ENCODE data around the gene DSP.
A peak's percentile ranks its signal among the peaks of the same experiment; 100 is the strongest.

Gene DSP, protein sequence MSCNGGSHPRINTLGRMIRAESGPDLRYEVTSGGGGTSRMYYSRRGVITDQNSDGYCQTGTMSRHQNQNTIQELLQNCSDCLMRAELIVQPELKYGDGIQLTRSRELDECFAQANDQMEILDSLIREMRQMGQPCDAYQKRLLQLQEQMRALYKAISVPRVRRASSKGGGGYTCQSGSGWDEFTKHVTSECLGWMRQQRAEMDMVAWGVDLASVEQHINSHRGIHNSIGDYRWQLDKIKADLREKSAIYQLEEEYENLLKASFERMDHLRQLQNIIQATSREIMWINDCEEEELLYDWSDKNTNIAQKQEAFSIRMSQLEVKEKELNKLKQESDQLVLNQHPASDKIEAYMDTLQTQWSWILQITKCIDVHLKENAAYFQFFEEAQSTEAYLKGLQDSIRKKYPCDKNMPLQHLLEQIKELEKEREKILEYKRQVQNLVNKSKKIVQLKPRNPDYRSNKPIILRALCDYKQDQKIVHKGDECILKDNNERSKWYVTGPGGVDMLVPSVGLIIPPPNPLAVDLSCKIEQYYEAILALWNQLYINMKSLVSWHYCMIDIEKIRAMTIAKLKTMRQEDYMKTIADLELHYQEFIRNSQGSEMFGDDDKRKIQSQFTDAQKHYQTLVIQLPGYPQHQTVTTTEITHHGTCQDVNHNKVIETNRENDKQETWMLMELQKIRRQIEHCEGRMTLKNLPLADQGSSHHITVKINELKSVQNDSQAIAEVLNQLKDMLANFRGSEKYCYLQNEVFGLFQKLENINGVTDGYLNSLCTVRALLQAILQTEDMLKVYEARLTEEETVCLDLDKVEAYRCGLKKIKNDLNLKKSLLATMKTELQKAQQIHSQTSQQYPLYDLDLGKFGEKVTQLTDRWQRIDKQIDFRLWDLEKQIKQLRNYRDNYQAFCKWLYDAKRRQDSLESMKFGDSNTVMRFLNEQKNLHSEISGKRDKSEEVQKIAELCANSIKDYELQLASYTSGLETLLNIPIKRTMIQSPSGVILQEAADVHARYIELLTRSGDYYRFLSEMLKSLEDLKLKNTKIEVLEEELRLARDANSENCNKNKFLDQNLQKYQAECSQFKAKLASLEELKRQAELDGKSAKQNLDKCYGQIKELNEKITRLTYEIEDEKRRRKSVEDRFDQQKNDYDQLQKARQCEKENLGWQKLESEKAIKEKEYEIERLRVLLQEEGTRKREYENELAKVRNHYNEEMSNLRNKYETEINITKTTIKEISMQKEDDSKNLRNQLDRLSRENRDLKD (N-terminal part only)

DNA sequence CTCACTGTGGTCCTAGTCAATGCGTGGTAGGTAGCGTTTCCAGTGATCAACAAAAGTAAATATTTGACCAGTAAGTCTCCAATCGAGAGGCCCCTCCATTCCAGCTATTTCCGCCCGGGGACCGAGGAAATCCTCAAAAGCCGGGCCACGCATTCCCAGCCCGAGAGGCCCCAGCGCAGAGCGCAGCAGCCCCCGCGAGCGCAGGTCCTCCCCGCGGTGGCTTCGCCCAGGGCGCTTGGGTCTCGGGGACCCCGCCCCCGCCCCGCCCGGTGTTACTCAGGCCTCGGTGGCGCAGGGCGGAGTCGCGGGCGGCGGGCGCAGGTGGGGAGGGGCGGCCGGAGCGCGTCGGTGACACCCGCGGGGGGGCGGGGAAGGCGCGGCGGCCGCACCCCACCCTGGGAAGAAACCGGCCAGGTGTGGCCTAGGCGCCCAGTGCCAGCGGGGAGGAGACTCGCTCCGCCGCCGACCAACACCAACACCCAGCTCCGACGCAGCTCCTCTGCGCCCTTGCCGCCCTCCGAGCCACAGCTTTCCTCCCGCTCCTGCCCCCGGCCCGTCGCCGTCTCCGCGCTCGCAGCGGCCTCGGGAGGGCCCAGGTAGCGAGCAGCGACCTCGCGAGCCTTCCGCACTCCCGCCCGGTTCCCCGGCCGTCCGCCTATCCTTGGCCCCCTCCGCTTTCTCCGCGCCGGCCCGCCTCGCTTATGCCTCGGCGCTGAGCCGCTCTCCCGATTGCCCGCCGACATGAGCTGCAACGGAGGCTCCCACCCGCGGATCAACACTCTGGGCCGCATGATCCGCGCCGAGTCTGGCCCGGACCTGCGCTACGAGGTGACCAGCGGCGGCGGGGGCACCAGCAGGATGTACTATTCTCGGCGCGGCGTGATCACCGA is at the start of gene DSP:
Gene DSP (plus strand): TSS at position 497 of the 890 bp plus-strand sequence. CDS start 245 bp downstream, at position 742.
- TF ChIP-seq, protein P1, sequence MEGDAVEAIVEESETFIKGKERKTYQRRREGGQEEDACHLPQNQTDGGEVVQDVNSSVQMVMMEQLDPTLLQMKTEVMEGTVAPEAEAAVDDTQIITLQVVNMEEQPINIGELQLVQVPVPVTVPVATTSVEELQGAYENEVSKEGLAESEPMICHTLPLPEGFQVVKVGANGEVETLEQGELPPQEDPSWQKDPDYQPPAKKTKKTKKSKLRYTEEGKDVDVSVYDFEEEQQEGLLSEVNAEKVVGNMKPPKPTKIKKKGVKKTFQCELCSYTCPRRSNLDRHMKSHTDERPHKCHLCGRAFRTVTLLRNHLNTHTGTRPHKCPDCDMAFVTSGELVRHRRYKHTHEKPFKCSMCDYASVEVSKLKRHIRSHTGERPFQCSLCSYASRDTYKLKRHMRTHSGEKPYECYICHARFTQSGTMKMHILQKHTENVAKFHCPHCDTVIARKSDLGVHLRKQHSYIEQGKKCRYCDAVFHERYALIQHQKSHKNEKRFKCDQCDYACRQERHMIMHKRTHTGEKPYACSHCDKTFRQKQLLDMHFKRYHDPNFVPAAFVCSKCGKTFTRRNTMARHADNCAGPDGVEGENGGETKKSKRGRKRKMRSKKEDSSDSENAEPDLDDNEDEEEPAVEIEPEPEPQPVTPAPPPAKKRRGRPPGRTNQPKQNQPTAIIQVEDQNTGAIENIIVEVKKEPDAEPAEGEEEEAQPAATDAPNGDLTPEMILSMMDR (IDR thresholded peaks at IDR 0.05; ENCODE audit: low read depth, low read length), result no peak
- H3K4me3 ChIP-seq (replicated peaks in 1 of 2; ENCODE audit: low read depth in 2 of 2, low read length in 2 of 2), result peak within 1 kb of the TSS; percentile 59 to 67
- peak in 1 of 2 donors; percentile 22 for DNase-seq (ENCODE audit: low read depth in 2 of 2)

DNA sequence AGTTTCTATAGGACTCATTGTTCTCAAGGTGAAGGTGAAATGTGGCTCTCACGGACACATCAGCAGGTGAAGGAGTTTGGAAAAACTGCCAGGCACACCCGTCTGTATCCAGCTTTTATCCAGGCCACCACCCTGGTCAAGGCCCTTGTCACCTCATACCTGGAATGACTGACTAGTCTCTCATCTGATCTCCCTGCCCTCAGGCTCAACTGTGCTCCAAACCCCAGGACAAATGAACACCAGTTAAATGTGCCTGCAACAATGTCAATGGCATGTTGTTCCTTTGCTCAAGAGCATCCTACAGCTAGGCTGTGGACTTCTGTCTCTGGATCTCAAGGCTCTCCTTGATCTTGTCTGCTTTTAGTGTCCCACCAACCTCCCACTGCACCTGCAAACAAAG is 47.6 kb upstream of the DSP start:
- H3K4me3 ChIP-seq (replicated peaks in 1 of 2; ENCODE audit: low read depth in 2 of 2, low read length in 2 of 2), result no peak overlapping the region
- TF ChIP-seq, protein P1 (IDR thresholded peaks at IDR 0.05; ENCODE audit: low read depth, low read length), result no peak
- DNase-seq (ENCODE audit: low read depth in 2 of 2), result no peak

DNA sequence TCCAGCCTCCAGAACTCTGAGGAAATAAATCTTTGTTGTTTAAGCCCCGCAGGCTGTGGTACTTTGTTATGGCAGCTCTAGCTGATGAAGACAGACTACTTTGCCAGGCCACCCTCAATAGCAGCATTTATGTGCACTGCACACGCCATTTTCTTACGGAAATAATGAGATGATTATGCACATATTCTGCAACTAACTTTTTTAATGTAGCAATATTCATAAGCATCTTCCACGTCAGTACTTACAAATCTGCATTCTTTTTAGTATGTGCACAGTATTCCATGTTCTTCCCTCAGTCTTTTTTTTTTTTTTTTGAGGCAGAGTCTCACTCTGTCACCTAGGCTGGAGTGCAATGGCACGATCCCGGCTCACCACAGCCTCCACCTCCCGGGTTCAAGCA is 46.8 kb upstream of the DSP start:
- DNase-seq (ENCODE audit: low read depth in 2 of 2), result no peak
- no peak overlapping the region for H3K4me3 ChIP-seq (replicated peaks in 1 of 2; ENCODE audit: low read depth in 2 of 2, low read length in 2 of 2)
- TF ChIP-seq, protein P1 (IDR thresholded peaks at IDR 0.05; ENCODE audit: low read depth, low read length), result no peak

DNA sequence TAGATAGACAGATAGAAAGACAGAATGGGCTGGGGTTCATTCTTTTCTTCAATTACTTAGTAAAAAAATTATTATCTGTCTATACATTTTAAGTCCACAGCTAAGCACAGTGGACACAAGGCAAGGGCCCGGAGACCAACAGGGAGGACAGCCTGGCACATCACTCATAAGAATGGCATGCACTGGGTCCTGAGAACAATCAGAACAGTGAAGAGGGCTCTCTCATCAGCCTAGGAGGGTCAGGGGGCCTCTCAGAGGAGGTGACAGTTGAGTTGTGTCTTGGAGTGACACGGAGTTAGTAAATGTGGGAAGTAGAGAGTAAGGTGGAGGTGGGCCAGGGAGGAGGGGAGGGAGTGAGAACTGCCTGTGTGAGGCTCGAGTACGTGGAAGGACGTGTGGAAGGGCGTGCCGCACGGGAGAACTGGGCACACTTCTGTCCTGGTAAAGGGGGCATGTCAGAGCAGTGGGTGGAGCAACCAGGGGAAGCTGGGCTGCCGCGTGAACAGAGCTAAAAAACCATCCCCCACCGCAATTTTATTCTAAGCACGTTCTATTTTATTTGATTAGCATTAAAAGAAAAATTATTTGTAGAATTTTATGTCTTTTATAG is 45.1 kb upstream of the DSP start:
- TF ChIP-seq, protein P1 (IDR thresholded peaks at IDR 0.05; ENCODE audit: low read depth, low read length), result no peak
- no peak overlapping the region for H3K4me3 ChIP-seq (replicated peaks in 1 of 2; ENCODE audit: low read depth in 2 of 2, low read length in 2 of 2)
- peak in 1 of 2 donors; percentile 12 for DNase-seq (ENCODE audit: low read depth in 2 of 2)

DNA sequence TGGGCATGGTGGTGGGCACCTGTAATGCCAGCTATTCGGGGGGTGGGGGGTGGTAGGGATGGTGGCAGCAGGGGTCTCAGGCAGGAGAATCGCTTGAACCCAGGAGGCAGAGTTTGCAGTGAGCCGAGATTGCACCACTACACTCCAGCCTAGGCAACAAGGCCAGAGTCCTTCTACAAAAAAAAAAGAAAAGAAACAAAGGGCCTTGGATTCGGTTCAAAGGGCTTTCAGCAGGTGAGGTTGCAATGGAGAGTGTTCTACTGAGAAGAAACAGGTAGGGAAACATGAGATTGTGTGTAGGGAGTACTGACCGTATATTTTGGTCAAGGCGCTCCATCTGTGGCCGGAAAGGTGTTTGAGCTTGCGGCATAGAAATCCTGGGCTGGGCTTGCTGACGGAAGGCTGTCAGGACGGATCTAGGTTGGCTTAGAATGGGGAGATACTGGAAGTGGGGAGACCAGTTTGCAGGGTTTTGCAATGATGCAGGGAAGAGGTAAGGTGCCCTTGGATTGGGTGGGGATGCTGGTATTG is 40.7 kb upstream of the DSP start:
- no peak for DNase-seq (ENCODE audit: low read depth in 2 of 2)
- H3K4me3 ChIP-seq (replicated peaks in 1 of 2; ENCODE audit: low read depth in 2 of 2, low read length in 2 of 2), result no peak overlapping the region
- TF ChIP-seq, protein P1 (IDR thresholded peaks at IDR 0.05; ENCODE audit: low read depth, low read length), result no peak

All from cardiac fibroblast (primary cell).